ENCODE measurements around the gene TRIML2.

TRIML2 gene, protein sequence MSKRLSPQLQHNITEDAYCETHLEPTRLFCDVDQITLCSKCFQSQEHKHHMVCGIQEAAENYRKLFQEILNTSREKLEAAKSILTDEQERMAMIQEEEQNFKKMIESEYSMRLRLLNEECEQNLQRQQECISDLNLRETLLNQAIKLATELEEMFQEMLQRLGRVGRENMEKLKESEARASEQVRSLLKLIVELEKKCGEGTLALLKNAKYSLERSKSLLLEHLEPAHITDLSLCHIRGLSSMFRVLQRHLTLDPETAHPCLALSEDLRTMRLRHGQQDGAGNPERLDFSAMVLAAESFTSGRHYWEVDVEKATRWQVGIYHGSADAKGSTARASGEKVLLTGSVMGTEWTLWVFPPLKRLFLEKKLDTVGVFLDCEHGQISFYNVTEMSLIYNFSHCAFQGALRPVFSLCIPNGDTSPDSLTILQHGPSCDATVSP

DNA sequence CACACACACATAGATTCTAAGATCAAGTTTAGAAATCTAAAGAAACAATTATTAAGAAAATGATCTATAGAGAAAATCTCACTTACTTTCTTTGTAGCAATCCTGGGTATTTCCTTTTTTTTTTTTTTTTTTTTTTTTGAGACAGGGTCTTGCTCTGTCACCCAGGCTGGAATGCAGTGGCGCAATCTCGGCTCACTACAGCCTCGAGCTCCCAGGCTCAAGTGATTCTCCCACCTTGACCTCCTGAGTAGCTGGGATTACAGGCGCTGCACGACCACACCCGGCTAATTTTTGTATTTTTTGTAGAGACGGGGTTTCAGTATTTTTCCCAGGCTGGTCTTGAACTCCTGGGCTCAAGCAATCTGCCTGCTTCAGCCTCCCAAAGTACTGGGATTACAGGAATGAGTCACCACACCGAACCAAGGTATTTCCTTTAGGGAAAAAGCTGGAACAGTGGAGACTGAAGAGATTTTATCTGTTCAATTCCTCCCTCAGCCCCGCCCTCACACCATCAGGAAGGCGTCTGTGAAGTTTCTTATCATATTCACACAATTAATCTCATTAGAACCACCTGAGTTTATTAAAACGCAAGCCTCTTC lies at the start of gene TRIML2:
Gene TRIML2, minus strand, starts transcription at position 447 of the 599 bp plus-strand sequence. CDS start 4,235 bp downstream, outside the sequence.
- no peak for DNase-seq (ENCODE audit: extremely low read depth, insufficient read length)
- H3K27me3 ChIP-seq (replicated peaks; ENCODE audit: control insufficient read depth, insufficient read depth, low read length): no peaks in the 10 kb centered on the region
- TF ChIP-seq CTCF (IDR thresholded peaks at IDR 0.05; ENCODE audit: insufficient read depth, low read length, poor library complexity, severe bottlenecking): no peak
- no peak within 1 kb of the TSS for H3K4me3 ChIP-seq (replicated peaks; ENCODE audit: low read depth, low read length)
- H3K36me3 ChIP-seq (ENCODE audit: control insufficient read depth, insufficient read depth, low read length): no peaks in the 10 kb centered on the region

- TF ChIP-seq CTCF (IDR thresholded peaks at IDR 0.05; ENCODE audit: insufficient read depth, low read length, poor library complexity, severe bottlenecking): no peak
- Histone ChIP-seq H3K36me3 (ENCODE audit: control insufficient read depth, insufficient read depth, low read length) (no peaks in the 10 kb centered on the region), H3K4me3 (replicated peaks; ENCODE audit: low read depth, low read length) (no peak overlapping the region), H3K27me3 (replicated peaks; ENCODE audit: control insufficient read depth, insufficient read depth, low read length) (no peaks in the 10 kb centered on the region)
- DNase-seq (ENCODE audit: extremely low read depth, insufficient read length): no peak
These were observed 48.9 kb upstream of the TRIML2 start for GRCh38 chr4:188158336-188158735.

- Histone ChIP-seq H3K36me3 (ENCODE audit: control insufficient read depth, insufficient read depth, low read length) (no peaks in the 10 kb centered on the region), H3K4me3 (replicated peaks; ENCODE audit: low read depth, low read length) (no peak overlapping the region), H3K27me3 (replicated peaks; ENCODE audit: control insufficient read depth, insufficient read depth, low read length) (no peaks in the 10 kb centered on the region)
- no peak for TF ChIP-seq CTCF (IDR thresholded peaks at IDR 0.05; ENCODE audit: insufficient read depth, low read length, poor library complexity, severe bottlenecking)
- no peak for DNase-seq (ENCODE audit: extremely low read depth, insufficient read length)
These were observed 45.4 kb upstream of the TRIML2 start for GRCh38 chr4:188154668-188155405.

DNA sequence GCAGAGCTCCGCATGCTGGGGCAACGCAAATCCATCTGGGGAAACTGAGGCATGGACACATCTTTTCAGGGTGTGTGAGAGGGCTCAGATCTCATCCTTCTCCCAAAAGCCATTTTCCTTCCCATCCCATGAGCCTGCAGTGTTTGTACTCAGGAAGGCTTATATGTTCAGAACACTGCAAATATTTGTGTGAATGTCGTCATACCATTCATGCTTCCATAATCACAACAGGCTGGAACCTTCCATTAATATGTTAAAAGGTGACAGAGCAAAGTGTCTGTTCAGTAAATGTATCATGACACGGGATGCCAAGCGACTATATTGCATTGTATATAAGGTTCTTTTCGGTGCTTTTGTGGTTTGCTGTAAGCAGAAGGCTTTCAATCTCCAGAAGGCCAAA lies 38.4 kb upstream of the TRIML2 start:
- TF ChIP-seq CTCF (IDR thresholded peaks at IDR 0.05; ENCODE audit: insufficient read depth, low read length, poor library complexity, severe bottlenecking): no peak
- no peaks in the 10 kb centered on the region for H3K36me3 ChIP-seq (ENCODE audit: control insufficient read depth, insufficient read depth, low read length)
- no peak for DNase-seq (ENCODE audit: extremely low read depth, insufficient read length)
- no peaks in the 10 kb centered on the region for H3K27me3 ChIP-seq (replicated peaks; ENCODE audit: control insufficient read depth, insufficient read depth, low read length)
- no peak overlapping the region for H3K4me3 ChIP-seq (replicated peaks; ENCODE audit: low read depth, low read length)

- TF ChIP-seq CTCF (IDR thresholded peaks at IDR 0.05; ENCODE audit: insufficient read depth, low read length, poor library complexity, severe bottlenecking): no peak
- no peak for DNase-seq (ENCODE audit: extremely low read depth, insufficient read length)
- H3K4me3 ChIP-seq (replicated peaks; ENCODE audit: low read depth, low read length): no peak overlapping the region
- H3K27me3 ChIP-seq (replicated peaks; ENCODE audit: control insufficient read depth, insufficient read depth, low read length): no peaks in the 10 kb centered on the region
- no peaks in the 10 kb centered on the region for H3K36me3 ChIP-seq (ENCODE audit: control insufficient read depth, insufficient read depth, low read length)
These were observed 37.8 kb upstream of the TRIML2 start for GRCh38 chr4:188147176-188147575.

Measured in GM06990 (cell line).